ENCODE data around the gene PBX4. TPM values are rescaled to one million over a fixed set of nuclear protein-coding genes. Genes with fewer than 3 reads are reported as not detected.
A peak's percentile ranks its signal among the peaks of the same experiment; 100 is the strongest.

The PBX4 gene
- total and polyA plus RNA-seq, 2 experiments from 2014 or later, result 2.6 to 4.1 TPM

GRCh38 chr19:19563348-19563848 is 55.1 kb downstream of the PBX4 start:
- no peaks in the 10 kb centered on the region for H3K79me2 ChIP-seq (replicated peaks; ENCODE audit: insufficient read depth)
- no peaks in the 10 kb centered on the region for H4K20me1 ChIP-seq (replicated peaks; ENCODE audit: insufficient read depth)
- H3K4me1 Mint-ChIP-seq, result peaks cover 10% of the 10 kb centered on the region; the same call in 2 of the 3 replicates
- no peaks in the 10 kb centered on the region for H3K27me3 ChIP-seq (ENCODE audit: insufficient read depth)
- DNase-seq (ENCODE audit: low spot score), result no peak
- H3K4me3 ChIP-seq, result no peak overlapping the region
- H3K9me3 Mint-ChIP-seq, result no peaks in the 10 kb centered on the region; the same call in 2 of the 3 replicates
- no peak overlapping the region for H3K27ac ChIP-seq (ENCODE audit: low read depth)
- H2AFZ ChIP-seq, result no peak overlapping the region
- no peaks in the 10 kb centered on the region for H3K9me2 ChIP-seq (ENCODE audit: insufficient read depth)
- TF ChIP-seq REST (IDR thresholded peaks at IDR 0.05; ENCODE audit: unreplicated experiment) (no peak), JUNB (IDR thresholded peaks at IDR 0.05; ENCODE audit: unreplicated experiment) (no peak), STAT1 (IDR thresholded peaks at IDR 0.05; ENCODE audit: unreplicated experiment) (no peak)
- H3F3A ChIP-seq (replicated peaks; ENCODE audit: low read depth), result 0 out of 2 replicates have a peak, but pooled peaks cover 7% of the 10 kb centered on the region
- peaks cover 10% of the 10 kb centered on the region for H3K27me3 Mint-ChIP-seq (ENCODE audit: insufficient read depth, low read depth, poor library complexity)
- no peak overlapping the region for H3K4me2 ChIP-seq
- no peak overlapping the region for H3K4me3 Mint-ChIP-seq
- H3K36me3 ChIP-seq (ENCODE audit: insufficient read depth), result no peaks in the 10 kb centered on the region
- H3K27ac Mint-ChIP-seq, result no peak overlapping the region
- peaks cover 10% of the 10 kb centered on the region; the same call in 1 of the 2 replicates for H3K4me1 ChIP-seq (ENCODE audit: insufficient read depth)
- ATAC-seq, result no peak
- peaks cover 3% of the 10 kb centered on the region; the same call in 1 of the 3 replicates for H3K36me3 Mint-ChIP-seq (ENCODE audit: low read depth)

GRCh38 chr19:19562665-19563347 is 55.7 kb downstream of the PBX4 start:
- Histone ChIP-seq H3K4me3 (no peak overlapping the region), H3K4me1 (ENCODE audit: insufficient read depth) (peaks cover 10% of the 10 kb centered on the region; the same call in 1 of the 2 replicates), H4K20me1 (replicated peaks; ENCODE audit: insufficient read depth) (no peaks in the 10 kb centered on the region), H2AFZ (no peak overlapping the region), H3K4me2 (no peak overlapping the region), H3K27me3 (ENCODE audit: insufficient read depth) (no peaks in the 10 kb centered on the region), H3K79me2 (replicated peaks; ENCODE audit: insufficient read depth) (no peaks in the 10 kb centered on the region), H3F3A (replicated peaks; ENCODE audit: low read depth) (0 out of 2 replicates have a peak, but pooled peaks cover 8% of the 10 kb centered on the region), H3K36me3 (ENCODE audit: insufficient read depth) (no peaks in the 10 kb centered on the region), H3K27ac (ENCODE audit: low read depth) (no peak overlapping the region), H3K9me2 (ENCODE audit: insufficient read depth) (no peaks in the 10 kb centered on the region)
- peaks cover 8% of the 10 kb centered on the region for H3K27me3 Mint-ChIP-seq (ENCODE audit: insufficient read depth, low read depth, poor library complexity)
- DNase-seq (ENCODE audit: low spot score) (peak; percentile 54), ATAC-seq (peak; percentile 81)
- H3K27ac Mint-ChIP-seq, result no peak overlapping the region
- peaks cover 10% of the 10 kb centered on the region; the same call in 2 of the 3 replicates for H3K4me1 Mint-ChIP-seq
- H3K9me3 Mint-ChIP-seq, result no peaks in the 10 kb centered on the region; the same call in 2 of the 3 replicates
- TF ChIP-seq ETS1 (IDR thresholded peaks at IDR 0.05), result no peak
- no peak for TF ChIP-seq EZH2phosphoT487 (IDR thresholded peaks at IDR 0.05; ENCODE audit: unreplicated experiment)
- peak; percentile 41 to 73 for TF ChIP-seq CTCF (conservative IDR thresholded peaks at IDR 0.05; ENCODE audit: low read depth in 2 of 2)
- H3K36me3 Mint-ChIP-seq (ENCODE audit: low read depth), result peaks cover 3% of the 10 kb centered on the region; the same call in 1 of the 3 replicates
- H3K4me3 Mint-ChIP-seq, result no peak overlapping the region

Data from GM23338 (cell line).